ENCODE results near the gene STAT3.

DNA sequence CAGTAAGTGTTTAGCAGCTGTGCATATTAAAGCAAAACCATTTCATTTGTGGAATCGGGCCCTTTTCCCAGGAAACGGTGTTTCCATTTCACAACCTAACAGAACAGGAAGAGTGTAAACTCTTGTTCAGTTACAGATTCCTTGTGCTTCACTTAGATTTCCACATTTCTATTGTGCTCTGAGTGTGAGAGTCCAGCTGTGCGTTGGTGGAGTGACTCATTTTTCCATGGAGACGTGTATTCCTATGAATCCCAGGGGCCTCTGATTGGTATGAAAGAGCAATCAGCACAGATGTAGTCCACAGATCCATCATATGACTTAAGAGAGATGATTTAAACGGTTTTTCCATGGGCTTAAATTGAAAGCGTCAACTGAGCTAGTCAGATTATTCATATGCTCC lies 48.1 kb upstream of the STAT3 start:
- TF ChIP-seq, protein P1, sequence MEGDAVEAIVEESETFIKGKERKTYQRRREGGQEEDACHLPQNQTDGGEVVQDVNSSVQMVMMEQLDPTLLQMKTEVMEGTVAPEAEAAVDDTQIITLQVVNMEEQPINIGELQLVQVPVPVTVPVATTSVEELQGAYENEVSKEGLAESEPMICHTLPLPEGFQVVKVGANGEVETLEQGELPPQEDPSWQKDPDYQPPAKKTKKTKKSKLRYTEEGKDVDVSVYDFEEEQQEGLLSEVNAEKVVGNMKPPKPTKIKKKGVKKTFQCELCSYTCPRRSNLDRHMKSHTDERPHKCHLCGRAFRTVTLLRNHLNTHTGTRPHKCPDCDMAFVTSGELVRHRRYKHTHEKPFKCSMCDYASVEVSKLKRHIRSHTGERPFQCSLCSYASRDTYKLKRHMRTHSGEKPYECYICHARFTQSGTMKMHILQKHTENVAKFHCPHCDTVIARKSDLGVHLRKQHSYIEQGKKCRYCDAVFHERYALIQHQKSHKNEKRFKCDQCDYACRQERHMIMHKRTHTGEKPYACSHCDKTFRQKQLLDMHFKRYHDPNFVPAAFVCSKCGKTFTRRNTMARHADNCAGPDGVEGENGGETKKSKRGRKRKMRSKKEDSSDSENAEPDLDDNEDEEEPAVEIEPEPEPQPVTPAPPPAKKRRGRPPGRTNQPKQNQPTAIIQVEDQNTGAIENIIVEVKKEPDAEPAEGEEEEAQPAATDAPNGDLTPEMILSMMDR (IDR thresholded peaks at IDR 0.05): no peak
- TF ChIP-seq POLR2A (IDR thresholded peaks at IDR 0.05): no peak
